NCI-H2227 treated with DMSO at 0.1 percent for 48 hours (cell line): ENCODE results near the gene CELA2A.
A peak's percentile ranks its signal among the peaks of the same experiment; 100 is the strongest.
"Not testable (repeated sequence)": the region's sequence is repeated elsewhere in the genome, so short reads cannot be mapped to it uniquely, and the experiment has no call there.

Experiments used
- DNase-seq: peaks from one replicate; lab custom pipeline; 2025; lab: John Stamatoyannopoulos, UW

CELA2A gene

GRCh38 chr1:15425521-15425920 is 31.0 kb upstream of the CELA2A start:
- no peak for DNase-seq

DNA sequence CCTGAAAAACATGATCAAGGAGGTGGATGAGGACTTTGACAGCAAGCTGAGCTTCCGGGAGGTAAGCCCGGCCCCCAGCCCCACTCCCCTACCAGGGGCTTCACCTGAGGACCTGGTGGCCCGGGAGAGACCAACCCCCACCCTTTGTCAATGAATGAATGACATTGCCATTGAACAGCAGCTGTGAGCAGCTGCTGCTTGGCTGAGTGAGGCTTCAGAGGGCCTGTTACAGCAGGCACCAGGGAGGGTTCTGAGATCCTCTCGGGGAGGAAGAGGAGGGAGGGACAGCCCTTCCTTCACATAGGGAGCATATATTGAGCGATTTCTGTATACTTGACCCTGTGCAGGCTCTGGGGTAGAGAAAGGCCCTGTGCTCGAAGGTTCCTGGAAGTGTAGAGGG is 30.6 kb upstream of the CELA2A start:
- no peak for DNase-seq

DNA sequence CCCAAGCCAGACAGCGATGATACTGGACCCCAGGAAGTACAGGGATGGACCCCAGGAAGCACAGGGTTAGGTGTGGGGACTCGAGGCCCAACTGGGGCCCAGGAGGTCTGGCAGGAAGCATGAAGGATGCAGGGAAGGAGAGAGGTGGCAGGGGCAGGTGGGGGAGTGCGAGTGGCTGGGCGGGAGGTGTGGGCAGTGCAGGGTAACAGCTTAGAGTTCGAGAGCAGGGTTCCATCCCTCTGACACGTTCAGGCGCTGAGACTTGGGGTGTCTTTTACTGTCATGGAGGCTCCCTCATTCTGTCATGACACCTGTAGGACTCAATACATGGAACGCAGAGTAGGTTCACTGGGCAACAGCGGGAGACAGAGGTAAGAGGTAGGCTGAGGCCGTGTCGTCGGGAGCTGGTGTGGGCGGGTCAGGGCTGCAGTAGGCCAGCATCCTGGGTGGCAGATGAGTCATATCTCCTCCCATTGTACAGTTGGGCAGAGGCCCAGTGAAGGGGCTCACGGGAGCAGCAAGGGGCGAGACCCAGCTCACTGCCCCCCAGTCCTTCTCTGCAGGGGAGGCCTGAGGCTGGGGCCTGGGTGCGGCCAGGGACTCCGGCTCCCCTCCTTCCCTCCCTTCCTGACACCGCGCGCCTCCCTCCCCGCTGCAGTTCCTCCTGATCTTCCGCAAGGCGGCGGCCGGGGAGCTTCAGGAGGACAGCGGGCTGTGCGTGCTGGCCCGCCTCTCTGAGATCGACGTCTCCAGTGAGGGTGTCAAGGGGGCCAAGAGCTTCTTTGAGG is 29.8 kb upstream of the CELA2A start:
- DNase-seq = no peak

DNA sequence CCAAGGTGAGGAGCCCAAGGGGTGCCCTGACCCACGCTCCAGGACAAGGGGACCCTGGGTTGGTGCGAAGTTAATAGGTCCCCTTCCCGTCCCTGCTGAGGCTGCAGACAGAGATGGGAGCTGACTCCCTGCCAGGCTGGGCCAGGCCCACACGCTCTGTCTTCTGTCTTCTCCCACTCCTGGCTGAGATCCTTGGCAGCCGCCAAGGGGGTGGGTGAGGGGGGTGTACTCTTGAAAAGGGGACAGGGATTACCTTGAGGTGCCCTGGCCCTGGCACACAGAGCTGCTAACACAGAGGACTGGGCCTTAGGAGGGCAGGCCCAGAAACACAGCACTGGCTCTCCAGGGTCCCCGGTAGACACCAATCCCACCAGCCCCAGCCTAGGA is 29.3 kb upstream of the CELA2A start:
- no peak for DNase-seq

- not testable (repeated sequence) for DNase-seq
These were observed 28.3 kb upstream of the CELA2A start for GRCh38 chr1:15428252-15428651.

GRCh38 chr1:15428815-15429435 is 27.6 kb upstream of the CELA2A start:
- DNase-seq = no peak

DNA sequence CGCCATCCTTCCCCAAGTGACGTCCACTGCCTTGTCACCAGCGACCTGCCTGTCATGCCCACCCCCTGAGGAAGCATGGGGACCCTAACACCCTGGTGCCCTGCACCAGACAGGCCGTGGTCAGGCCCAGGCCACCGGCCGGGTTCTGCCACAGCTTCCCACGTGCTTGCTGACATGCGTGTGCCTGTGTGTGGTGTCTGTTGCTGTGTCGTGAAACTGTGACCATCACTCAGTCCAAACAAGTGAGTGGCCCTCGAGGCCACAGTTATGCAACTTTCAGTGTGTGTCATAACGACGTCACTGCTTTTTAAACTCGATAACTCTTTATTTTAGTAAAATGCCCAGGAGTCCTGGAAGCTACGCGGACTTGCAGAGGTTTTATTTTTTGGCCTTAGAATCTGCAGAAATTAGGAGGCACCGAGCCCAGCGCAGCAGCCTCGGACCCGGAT is 26.8 kb upstream of the CELA2A start:
- DNase-seq = no peak

- peak; percentile 17 for DNase-seq
These were observed 25.6 kb upstream of the CELA2A start for GRCh38 chr1:15430787-15431570.

GRCh38 chr1:15431571-15431948 is 25.0 kb upstream of the CELA2A start:
- no peak for DNase-seq

GRCh38 chr1:15432324-15432723 is 24.2 kb upstream of the CELA2A start:
- DNase-seq = no peak

GRCh38 chr1:15433471-15433870 is 23.1 kb upstream of the CELA2A start:
- DNase-seq = no peak

GRCh38 chr1:15434739-15435138 is 21.8 kb upstream of the CELA2A start:
- DNase-seq = not testable (repeated sequence)

GRCh38 chr1:15435239-15436077 is 21.1 kb upstream of the CELA2A start:
- DNase-seq = no peak

DNA sequence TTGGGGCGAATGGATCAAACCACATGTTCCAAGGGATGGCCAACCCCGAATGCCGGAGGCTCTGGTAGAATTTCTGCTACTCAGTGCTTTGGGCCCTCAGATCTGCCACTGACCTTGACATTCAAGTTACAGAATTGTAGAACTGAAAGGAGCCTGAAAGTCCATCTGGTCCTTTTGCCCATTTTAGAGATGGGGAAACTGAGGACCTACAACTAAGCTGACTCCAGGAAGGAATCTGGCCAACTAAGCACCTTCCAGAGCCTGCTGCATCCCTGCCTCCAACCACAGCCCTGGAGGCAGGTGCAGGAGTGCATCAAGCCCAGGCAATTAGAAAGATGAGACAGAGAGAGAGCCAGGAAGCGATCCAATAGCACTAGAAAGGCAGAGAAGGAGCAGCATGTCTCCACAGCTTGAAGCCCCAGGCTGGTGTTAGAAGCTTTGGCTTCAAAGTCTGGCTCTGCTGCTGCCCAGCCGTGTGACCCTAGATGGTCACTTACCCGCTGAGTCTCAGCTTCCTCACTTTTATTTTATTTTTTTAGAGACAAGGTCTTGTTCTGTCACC is 19.6 kb upstream of the CELA2A start:
- no peak for DNase-seq

- DNase-seq = no peak
These were observed 17.2 kb upstream of the CELA2A start for GRCh38 chr1:15439325-15439724.

GRCh38 chr1:15440357-15440756 is 16.2 kb upstream of the CELA2A start:
- DNase-seq = no peak

GRCh38 chr1:15441247-15441646 is 15.3 kb upstream of the CELA2A start:
- no peak for DNase-seq

DNA sequence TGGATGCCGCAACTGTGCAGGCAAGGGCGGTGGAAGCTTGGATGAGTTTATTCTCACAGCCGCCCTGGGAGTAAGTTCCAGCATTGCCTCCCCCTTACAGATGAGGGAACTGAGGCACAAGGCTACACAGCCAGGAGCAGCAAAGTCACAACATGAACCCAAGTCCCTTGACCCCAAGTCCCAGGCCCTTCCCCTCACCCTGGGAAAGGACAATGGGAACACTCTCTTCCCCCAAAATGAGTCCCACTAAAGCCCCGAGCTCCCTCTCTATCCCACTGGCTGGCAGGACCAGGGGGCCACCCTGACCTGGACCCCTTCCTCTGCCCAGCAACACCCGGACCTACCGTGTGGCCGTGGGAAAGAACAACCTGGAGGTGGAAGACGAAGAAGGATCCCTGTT is 14.4 kb upstream of the CELA2A start:
- DNase-seq = no peak

- no peak for DNase-seq
These were observed 13.8 kb upstream of the CELA2A start for GRCh38 chr1:15442759-15443158.

- DNase-seq = no peak
These were observed 13.3 kb upstream of the CELA2A start for GRCh38 chr1:15443281-15443680.

DNA sequence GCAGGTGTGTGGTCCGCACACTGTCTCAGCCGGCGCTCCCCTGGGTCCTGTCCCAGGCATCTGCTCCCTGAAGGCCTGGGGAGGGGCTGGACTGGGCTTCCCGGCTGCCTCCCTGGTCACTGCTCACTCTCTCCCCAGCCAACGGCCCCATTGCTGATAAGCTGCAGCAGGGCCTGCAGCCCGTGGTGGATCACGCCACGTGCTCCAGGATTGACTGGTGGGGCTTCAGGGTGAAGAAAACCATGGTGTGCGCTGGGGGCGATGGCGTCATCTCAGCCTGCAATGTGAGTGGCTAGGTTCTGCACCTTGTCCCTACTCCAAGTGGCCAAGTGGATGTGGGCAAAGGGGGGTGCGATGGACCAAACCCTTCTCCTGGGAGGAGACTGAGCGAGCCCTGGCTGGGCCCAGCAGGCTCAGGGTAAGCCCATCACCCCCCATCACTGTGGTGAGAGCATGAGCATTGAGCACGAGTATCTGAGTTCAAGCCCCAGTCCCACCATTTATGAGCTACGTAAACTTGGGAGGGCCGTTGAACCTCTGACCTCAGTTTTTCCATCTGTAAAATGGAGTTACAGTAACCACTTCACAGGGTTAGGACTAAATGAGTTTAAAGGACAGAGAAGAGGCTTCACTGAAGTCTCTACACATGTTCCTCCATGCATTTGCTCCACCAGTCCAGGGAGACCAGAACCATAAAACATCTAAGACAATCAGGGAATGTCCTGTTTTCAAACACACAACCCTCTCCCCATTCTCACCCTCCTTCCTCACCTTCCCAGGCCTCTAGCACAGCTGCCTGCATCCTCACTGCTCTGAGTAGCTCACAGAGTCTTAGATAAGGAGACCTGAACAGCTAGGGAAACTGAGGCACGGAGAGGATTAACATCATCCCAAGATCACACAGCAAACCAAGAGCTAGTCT is 11.8 kb upstream of the CELA2A start:
- no peak for DNase-seq
